Measurements from ENCODE around the gene KRTAP10-8. TPM values are rescaled to one million over a fixed set of nuclear protein-coding genes. Genes with fewer than 3 reads are reported as not detected.
"Not testable (repeated sequence)": the region's sequence is repeated elsewhere in the genome, so short reads cannot be mapped to it uniquely, and the experiment has no call there.

KRTAP10-8 gene
- total RNA-seq, 8 experiments from 2014 or later: 0.41 to 0.67 (median 0.44) TPM; not detected in 4

GRCh38 chr21:44623575-44623974, 11.7 kb downstream of the KRTAP10-8 start:
- in situ Hi-C loops (cut with MboI; ENCODE audit: low pct_unique_long_range_greater_than_20kb in 2 of 9, low sequenced_read_pairs in 9 of 9, unreplicated experiment in 9 of 9): no loop called here
- Histone ChIP-seq H3K4me1 (replicated peaks in 1 of 2) (no peaks in the 10 kb centered on the region), H3K4me3 (no peak overlapping the region), H3K27ac (no peak overlapping the region)
- no peak for ATAC-seq (replicated peaks in 6 of 8)

- H3K4me1 ChIP-seq (replicated peaks in 1 of 2): no peaks in the 10 kb centered on the region
- 49 to 95% (median 87%) methylated on average over 2 to 7 of the region's 7 CpGs; no CpG with 5 or more reads in 3 of the 10 experiments for WGBS, 10 experiments
- no peak overlapping the region for H3K4me3 ChIP-seq
- no peak for ATAC-seq (replicated peaks in 6 of 8)
- H3K27ac ChIP-seq: no peak overlapping the region
- in situ Hi-C loops (cut with MboI; ENCODE audit: low pct_unique_long_range_greater_than_20kb in 2 of 9, low sequenced_read_pairs in 9 of 9, unreplicated experiment in 9 of 9): no loop called here
Measured at GRCh38 chr21:44625756-44626155, 13.9 kb downstream of the KRTAP10-8 start.

GRCh38 chr21:44626262-44626661, 14.4 kb downstream of the KRTAP10-8 start:
- no peaks in the 10 kb centered on the region for H3K4me1 ChIP-seq (replicated peaks in 1 of 2)
- H3K27ac ChIP-seq: no peak overlapping the region
- no peak overlapping the region for H3K4me3 ChIP-seq
- no peak for ATAC-seq (replicated peaks in 6 of 8)
- WGBS, 10 experiments: 14 to 100% (median 75%) methylated on average over 1 to 10 of the region's 10 CpGs; no CpG with 5 or more reads in 4 of the 10 experiments
- in situ Hi-C loops (cut with MboI; ENCODE audit: low pct_unique_long_range_greater_than_20kb in 2 of 9, low sequenced_read_pairs in 9 of 9, unreplicated experiment in 9 of 9): no loop called here

- 80% methylated on average over 1 of the region's 7 CpGs; no CpG with 5 or more reads in 9 of the 10 experiments for WGBS, 10 experiments
- no peak for ATAC-seq (replicated peaks in 6 of 8)
Measured at GRCh38 chr21:44626673-44627143, 14.8 kb downstream of the KRTAP10-8 start, which contains the start of gene KRTAP10-9. KRTAP10-9 (plus strand) TSS chr21:44627093; CDS start chr21:44627172, 79 bp downstream.

GRCh38 chr21:44627181-44627822, 15.4 kb downstream of the KRTAP10-8 start:
- ATAC-seq (replicated peaks in 6 of 8); H3K4me3 ChIP-seq; in situ Hi-C loops (cut with MboI; ENCODE audit: low pct_unique_long_range_greater_than_20kb in 2 of 9, low sequenced_read_pairs in 9 of 9, unreplicated experiment in 9 of 9); H3K4me1 ChIP-seq (replicated peaks in 1 of 2); H3K27ac ChIP-seq: not testable (repeated sequence)
- 0% methylated on average over 1 of the region's 20 CpGs; no CpG with 5 or more reads in 8 of the 10 experiments for WGBS, 10 experiments

More at GRCh38 chr21:44626673-44627143, 14.8 kb downstream of the KRTAP10-8 start, which contains the start of gene KRTAP10-9:
- no peak within 1 kb of the TSS for H3K27ac ChIP-seq
- no peaks in the 10 kb centered on the region for H3K4me1 ChIP-seq (replicated peaks in 1 of 2)
- no peak within 1 kb of the TSS for H3K4me3 ChIP-seq
- in situ Hi-C loops (cut with MboI; ENCODE audit: low pct_unique_long_range_greater_than_20kb in 2 of 9, low sequenced_read_pairs in 9 of 9, unreplicated experiment in 9 of 9): no loop called here

- in situ Hi-C loops (cut with MboI; ENCODE audit: low pct_unique_long_range_greater_than_20kb in 2 of 9, low sequenced_read_pairs in 9 of 9, unreplicated experiment in 9 of 9); H3K4me1 ChIP-seq (replicated peaks in 1 of 2); H3K27ac ChIP-seq; H3K4me3 ChIP-seq: not testable (repeated sequence)
- peak in 4 of 8 experiments; percentile 26 to 32 (median 30) for ATAC-seq (replicated peaks in 6 of 8)
- WGBS, 10 experiments: 52% methylated on average over 5 of the region's 15 CpGs; no CpG with 5 or more reads in 9 of the 10 experiments
Measured at GRCh38 chr21:44627831-44628233, 16.0 kb downstream of the KRTAP10-8 start.

- H3K4me1 ChIP-seq (replicated peaks in 1 of 2): no peaks in the 10 kb centered on the region
- no peak overlapping the region for H3K4me3 ChIP-seq
- in situ Hi-C loops (cut with MboI; ENCODE audit: low pct_unique_long_range_greater_than_20kb in 2 of 9, low sequenced_read_pairs in 9 of 9, unreplicated experiment in 9 of 9): no loop called here
- H3K27ac ChIP-seq: no peak overlapping the region
- WGBS, 10 experiments: 8 to 92% (median 30%) methylated on average over 2 to 7 of the region's 18 CpGs; no CpG with 5 or more reads in 7 of the 10 experiments
- ATAC-seq (replicated peaks in 6 of 8): peak in 4 of 8 experiments; percentile 24 to 94 (median 50)
Measured at GRCh38 chr21:44628707-44629391, 17.0 kb downstream of the KRTAP10-8 start.

GRCh38 chr21:44630440-44630839, 18.6 kb downstream of the KRTAP10-8 start:
- Histone ChIP-seq H3K4me1 (replicated peaks in 1 of 2) (no peaks in the 10 kb centered on the region), H3K4me3 (no peak overlapping the region), H3K27ac (no peak overlapping the region)
- in situ Hi-C loops (cut with MboI; ENCODE audit: low pct_unique_long_range_greater_than_20kb in 2 of 9, low sequenced_read_pairs in 9 of 9, unreplicated experiment in 9 of 9): no loop called here
- no peak for ATAC-seq (replicated peaks in 6 of 8)
- WGBS, 10 experiments: 100% methylated on average over 2 of the region's 2 CpGs; no CpG with 5 or more reads in 9 of the 10 experiments

GRCh38 chr21:44632067-44632466, 20.2 kb downstream of the KRTAP10-8 start:
- no peak overlapping the region for H3K4me3 ChIP-seq
- no peak overlapping the region for H3K27ac ChIP-seq
- ATAC-seq (replicated peaks in 6 of 8): no peak
- no peaks in the 10 kb centered on the region for H3K4me1 ChIP-seq (replicated peaks in 1 of 2)
- 20 to 100% (median 75%) methylated on average over 1 of the region's 1 CpG; no CpG with 5 or more reads in 1 of the 10 experiments for WGBS, 10 experiments
- in situ Hi-C loops (cut with MboI; ENCODE audit: low pct_unique_long_range_greater_than_20kb in 2 of 9, low sequenced_read_pairs in 9 of 9, unreplicated experiment in 9 of 9): no loop called here

GRCh38 chr21:44636209-44637017, 24.5 kb downstream of the KRTAP10-8 start:
- 16 to 100% (median 79%) methylated on average over 2 to 6 of the region's 15 CpGs; no CpG with 5 or more reads in 3 of the 10 experiments for WGBS, 10 experiments
- no peak for ATAC-seq (replicated peaks in 6 of 8)
- H3K27ac ChIP-seq: no peak overlapping the region

GRCh38 chr21:44637018-44637850, 25.4 kb downstream of the KRTAP10-8 start, which contains the start of gene KRTAP10-10:
KRTAP10-10 (plus strand) TSS chr21:44637356; CDS start chr21:44637418, 62 bp downstream.
- 0 to 60% (median 17%) methylated on average over 1 to 3 of the region's 21 CpGs; no CpG with 5 or more reads in 7 of the 10 experiments for WGBS, 10 experiments
- Histone ChIP-seq H3K27ac (no peak within 1 kb of the TSS), H3K4me1 (replicated peaks in 1 of 2) (no peaks in the 10 kb centered on the region), H3K4me3 (no peak within 1 kb of the TSS)
- peak in 5 of 8 experiments; percentile 75 to 95 (median 93) for ATAC-seq (replicated peaks in 6 of 8)
- in situ Hi-C loops (cut with MboI; ENCODE audit: low pct_unique_long_range_greater_than_20kb in 2 of 9, low sequenced_read_pairs in 9 of 9, unreplicated experiment in 9 of 9): no loop called here

More at GRCh38 chr21:44636209-44637017, 24.5 kb downstream of the KRTAP10-8 start:
- H3K4me1 ChIP-seq (replicated peaks in 1 of 2): no peaks in the 10 kb centered on the region
- in situ Hi-C loops (cut with MboI; ENCODE audit: low pct_unique_long_range_greater_than_20kb in 2 of 9, low sequenced_read_pairs in 9 of 9, unreplicated experiment in 9 of 9): no loop called here
- H3K4me3 ChIP-seq: no peak overlapping the region

- H3K27ac ChIP-seq; H3K4me1 ChIP-seq (replicated peaks in 1 of 2); H3K4me3 ChIP-seq; in situ Hi-C loops (cut with MboI; ENCODE audit: low pct_unique_long_range_greater_than_20kb in 2 of 9, low sequenced_read_pairs in 9 of 9, unreplicated experiment in 9 of 9): not testable (repeated sequence)
- WGBS, 10 experiments: 75% methylated on average over 2 of the region's 12 CpGs; no CpG with 5 or more reads in 9 of the 10 experiments
- ATAC-seq (replicated peaks in 6 of 8): peak in 1 of 8 experiments; percentile 10
Measured at GRCh38 chr21:44637851-44638348, 26.0 kb downstream of the KRTAP10-8 start.
